Astrocyte of the spinal cord (primary cell): Measurements from ENCODE around the gene NKX2-3.

Experiments used
- DNase-seq: peaks from one replicate; pipeline ENCODE4 v3.0.0; 2011; ENCODE audit warnings: low read depth, low spot score
- H3K4me3 ChIP-seq: 2 replicates; pipeline ENCODE4 v1.5.1; 2011; ENCODE audit warnings: low read depth, mild to moderate bottlenecking, low read length, moderate library complexity
- in situ Hi-C: cut with HindIII; loops from 2 replicates; pipeline ENCODE4 v1.10.0; 2017; ENCODE audit warnings: low sequenced_read_pairs
- TF ChIP-seq, protein P1 (sequence below): IDR thresholded peaks from 2 replicates; pipeline ENCODE4 v1.5.1; 2012; ENCODE audit warnings: low read depth, mild to moderate bottlenecking, low read length, inconsistent platforms

NKX2-3 gene

DNA sequence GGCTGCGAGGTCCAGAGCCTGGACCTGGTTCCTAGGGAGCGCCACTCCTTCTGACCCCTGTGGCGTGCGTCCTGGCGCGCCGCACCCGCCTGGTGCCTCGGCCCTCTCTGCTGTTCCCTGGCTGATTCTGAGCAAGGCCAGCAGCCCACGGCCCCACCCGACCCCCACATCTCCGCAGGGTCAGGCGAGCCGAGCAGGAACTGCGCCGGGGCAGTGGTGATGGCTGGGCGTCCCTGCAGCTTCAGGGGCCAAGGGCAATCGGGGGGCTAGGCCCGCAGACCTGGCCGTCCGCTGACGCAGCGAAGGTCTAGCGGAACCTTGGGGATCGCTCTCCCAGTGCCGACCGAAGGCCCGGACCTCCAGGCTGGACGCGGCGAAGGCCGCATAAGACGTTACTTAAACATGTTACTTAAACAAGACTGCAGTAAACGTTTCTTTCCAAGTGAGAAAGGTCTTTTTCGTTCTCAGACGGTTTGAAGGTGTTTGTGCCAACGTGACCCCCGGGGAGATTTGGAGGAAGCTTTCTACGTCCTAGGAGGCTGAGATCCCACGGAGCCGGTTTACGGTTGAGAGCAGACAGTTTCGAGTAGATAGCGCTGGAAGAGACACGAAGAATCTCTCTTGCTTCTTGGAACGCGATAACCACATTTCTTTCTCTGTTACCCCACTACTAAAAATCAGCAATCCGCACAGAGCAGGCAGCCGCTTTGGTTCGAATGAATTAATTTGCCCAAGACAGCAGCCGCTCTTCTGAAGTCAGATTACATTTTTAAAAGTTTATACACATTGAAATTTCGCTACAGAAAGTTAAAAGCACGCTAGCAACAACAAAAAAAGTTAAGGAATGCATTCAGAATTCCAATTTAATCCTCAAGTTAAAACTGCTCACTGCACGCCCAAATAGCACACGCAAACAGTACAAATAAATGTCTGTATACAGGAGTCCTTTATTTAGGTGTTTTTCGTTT is 4.9 kb upstream of the NKX2-3 start:
- H3K4me3 ChIP-seq = no peak overlapping the region
- in situ Hi-C loops = no loop called here
- TF ChIP-seq, protein P1, sequence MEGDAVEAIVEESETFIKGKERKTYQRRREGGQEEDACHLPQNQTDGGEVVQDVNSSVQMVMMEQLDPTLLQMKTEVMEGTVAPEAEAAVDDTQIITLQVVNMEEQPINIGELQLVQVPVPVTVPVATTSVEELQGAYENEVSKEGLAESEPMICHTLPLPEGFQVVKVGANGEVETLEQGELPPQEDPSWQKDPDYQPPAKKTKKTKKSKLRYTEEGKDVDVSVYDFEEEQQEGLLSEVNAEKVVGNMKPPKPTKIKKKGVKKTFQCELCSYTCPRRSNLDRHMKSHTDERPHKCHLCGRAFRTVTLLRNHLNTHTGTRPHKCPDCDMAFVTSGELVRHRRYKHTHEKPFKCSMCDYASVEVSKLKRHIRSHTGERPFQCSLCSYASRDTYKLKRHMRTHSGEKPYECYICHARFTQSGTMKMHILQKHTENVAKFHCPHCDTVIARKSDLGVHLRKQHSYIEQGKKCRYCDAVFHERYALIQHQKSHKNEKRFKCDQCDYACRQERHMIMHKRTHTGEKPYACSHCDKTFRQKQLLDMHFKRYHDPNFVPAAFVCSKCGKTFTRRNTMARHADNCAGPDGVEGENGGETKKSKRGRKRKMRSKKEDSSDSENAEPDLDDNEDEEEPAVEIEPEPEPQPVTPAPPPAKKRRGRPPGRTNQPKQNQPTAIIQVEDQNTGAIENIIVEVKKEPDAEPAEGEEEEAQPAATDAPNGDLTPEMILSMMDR = no peak
- peak; percentile 29 for DNase-seq

DNA sequence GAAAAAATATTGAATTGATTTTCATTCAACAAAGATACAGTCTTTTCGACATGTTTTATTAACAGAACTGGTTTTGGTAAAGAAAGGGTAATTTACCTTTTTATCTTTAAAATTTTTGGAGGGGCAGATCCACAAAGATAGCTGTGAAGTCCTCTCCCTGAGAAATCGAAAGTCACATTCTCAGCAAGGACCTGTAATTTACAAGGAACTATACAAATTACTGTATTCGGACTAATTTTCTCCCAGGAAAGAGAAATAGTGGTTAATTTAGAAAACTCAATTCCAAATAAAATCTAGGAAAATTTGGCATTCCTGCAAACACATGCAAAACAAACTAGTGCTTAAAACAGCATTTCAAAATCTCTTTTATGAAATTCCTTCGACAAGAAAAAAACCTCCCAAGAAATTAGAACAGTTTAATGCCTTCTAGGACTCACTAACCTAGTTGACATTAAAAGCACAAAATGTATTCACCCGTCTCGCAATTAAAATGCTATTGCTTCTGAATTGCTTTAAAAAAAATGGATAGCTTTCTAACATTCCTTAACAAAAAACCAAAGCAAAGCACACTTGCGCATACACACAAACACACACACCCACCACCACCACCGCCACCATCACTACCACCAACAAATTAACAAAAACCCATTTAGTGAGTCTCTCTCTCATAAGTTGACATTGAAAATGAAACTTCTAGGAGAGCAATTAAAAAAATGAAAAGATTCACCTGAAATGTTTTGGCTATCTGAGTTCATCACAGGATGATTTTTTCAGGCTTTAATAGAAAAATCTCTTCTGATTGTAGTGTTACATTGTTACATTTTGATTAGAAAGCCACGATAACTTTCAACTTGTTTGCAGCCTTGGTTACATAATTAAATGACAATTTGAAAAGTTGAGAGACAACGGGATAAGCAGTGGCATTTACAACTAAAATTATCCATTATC is 4.0 kb upstream of the NKX2-3 start:
- no peak overlapping the region for H3K4me3 ChIP-seq
- in situ Hi-C loops = no loop called here
- TF ChIP-seq, protein P1 = no peak
- DNase-seq = peak; percentile 48

DNA sequence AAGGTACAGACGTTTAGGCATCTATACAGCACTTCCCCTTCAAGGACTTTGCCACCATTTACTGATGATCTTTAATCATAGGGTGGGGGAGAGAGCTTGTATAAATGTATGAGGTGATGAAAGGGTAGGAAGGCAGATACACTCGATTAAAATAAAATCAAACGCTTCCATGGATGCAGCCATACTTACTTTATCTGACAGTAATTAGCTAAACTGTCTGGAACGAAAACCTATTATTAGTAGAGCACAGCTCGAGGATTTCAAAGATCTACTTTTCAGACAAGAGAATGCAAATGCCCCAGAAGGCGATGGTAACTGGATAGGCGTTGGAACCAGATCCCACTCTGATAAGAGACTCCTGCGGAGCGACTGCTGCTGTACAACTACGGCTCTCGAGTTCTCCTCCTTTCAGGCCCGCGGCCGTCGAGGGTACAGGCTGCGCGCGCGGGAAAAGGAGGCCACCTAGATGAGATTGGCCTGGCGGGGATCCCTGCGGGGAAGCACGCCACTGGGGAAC is 3.1 kb upstream of the NKX2-3 start:
- no peak overlapping the region for H3K4me3 ChIP-seq
- in situ Hi-C loops = no loop called here
- peak; percentile 18 for DNase-seq
- TF ChIP-seq, protein P1 = no peak

DNA sequence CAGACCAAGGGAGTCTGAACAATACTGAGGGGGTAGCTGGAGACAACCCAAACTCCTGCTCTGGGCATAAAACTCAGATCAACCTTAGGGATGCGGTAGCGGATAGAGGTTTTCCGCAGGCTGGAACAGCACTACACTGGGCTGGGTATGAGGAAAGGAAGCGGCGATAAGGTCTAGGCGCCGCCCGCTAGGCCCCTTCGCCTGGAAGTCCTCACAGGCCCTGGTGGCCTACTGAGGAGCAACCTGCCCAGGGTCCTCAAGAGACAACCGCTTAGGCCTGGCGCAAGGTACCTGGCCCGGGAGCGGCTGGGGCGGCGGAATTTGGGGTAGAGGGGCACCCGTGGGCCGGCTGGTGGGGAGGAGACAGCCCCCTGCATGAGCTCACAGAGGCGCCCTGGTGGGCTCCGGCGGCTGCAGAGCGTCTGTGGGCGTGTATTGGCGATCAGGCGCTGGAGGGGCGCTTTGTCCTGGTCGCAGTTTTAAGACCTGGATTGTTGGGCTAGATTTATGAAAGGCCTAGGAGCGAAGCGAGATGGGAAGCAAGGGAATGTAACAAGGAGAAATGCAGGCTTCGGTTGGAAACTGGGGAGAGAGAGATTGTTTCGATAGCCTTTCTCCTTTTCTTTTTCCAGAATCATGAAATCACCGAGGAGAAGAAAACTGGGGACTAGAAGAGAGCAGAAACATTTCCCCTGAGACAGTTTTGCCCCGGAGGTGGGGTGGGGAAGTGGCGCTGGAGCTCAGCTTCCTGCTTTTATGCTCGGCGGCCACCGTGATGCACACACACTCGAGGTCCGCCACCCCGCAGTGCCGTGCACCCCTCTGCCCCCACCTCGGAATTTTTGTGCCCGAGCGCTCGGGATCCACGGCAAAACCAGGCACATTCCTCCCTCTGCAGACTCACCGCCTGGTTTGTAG is 2.4 kb upstream of the NKX2-3 start:
- no peak for DNase-seq
- in situ Hi-C loops = no loop called here
- TF ChIP-seq, protein P1 = no peak
- H3K4me3 ChIP-seq = no peak overlapping the region

DNA sequence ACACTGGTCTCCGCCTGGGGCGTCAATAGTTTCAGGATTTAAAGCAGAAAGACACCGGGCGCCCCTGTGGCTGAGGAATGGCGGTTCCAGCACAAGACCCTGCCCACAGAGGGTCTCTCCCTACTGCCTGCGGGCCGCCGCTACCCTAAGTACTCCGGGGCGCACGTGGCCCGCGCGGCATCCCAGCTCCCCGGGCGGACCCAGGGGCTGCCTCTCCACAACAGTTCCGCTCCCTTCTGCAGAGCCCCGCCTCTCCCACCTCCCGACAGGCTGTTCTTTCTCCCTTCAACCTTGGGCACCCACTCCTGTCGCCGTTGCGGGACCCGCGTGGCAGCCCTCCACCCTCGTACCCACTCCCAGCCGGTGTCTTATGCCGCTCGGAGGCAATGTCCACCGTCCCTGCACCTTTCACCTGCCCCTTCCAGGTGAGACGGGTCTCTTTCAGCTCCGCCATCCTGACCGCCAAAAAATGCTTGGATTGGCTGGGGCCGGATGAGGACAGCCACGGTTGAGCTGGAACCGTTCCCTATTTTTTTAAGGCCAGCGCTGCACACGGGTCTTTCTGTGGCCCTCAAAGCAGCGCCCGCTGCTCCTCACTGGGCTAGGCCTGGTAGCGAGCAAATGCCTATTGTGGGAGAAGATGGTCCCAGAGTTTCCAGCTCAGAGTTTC is 1.6 kb upstream of the NKX2-3 start:
- in situ Hi-C loops = no loop called here
- no peak overlapping the region for H3K4me3 ChIP-seq
- no peak for DNase-seq
- TF ChIP-seq, protein P1 = no peak
